Urinary bladder (tissue), 4 donors: Measurements from ENCODE around the gene RHOJ. TPM values are rescaled to one million over a fixed set of nuclear protein-coding genes. Genes with fewer than 3 reads are reported as not detected.
"Not testable (repeated sequence)": the region's sequence is repeated elsewhere in the genome, so short reads cannot be mapped to it uniquely, and the experiment has no call there.

ENCODE experiments used
- DNase-seq: peaks from one replicate; pipeline ENCODE4 v3.0.0-alpha.2; 2015; ENCODE audit errors: extremely low spot score
- H3K27ac ChIP-seq: one replicate; pipeline ENCODE4 v1.5.1; 2013; ENCODE audit warnings: low read depth, mild to moderate bottlenecking, moderate library complexity
- H3K36me3 ChIP-seq: one replicate; pipeline ENCODE4 v1.6.1; 2013; ENCODE audit warnings: mild to moderate bottlenecking, moderate library complexity; ENCODE audit not compliant: insufficient read depth
- H3K4me1 ChIP-seq: one replicate; pipeline ENCODE4 v1.6.1; 2013; ENCODE audit warnings: mild to moderate bottlenecking, moderate library complexity; ENCODE audit not compliant: insufficient read depth
- H3K4me3 ChIP-seq: one replicate; pipeline ENCODE4 v1.5.1; 2013; ENCODE audit warnings: low read depth, low read length
- WGBS: extraction: QIAGEN DNeasy Blood & Tissue Kit; methylation state at CpG from one replicate; pipeline ENCODE4 v1.1.7; 2013; 5-methylcytosine and 5-hydroxymethylcytosine counted together
- polyA plus RNA-seq: library from polyadenylated mRNA; stranded (reverse); fragments of 200-250 nt; gene quantifications from one replicate; pipeline ENCODE4 v1.2.3, GENCODE V29; 2013
- total RNA-seq: library from RNA; depleted of rRNA; stranded (reverse); fragments of >200 nt; gene quantifications from one replicate; pipeline ENCODE4 v1.2.3, GENCODE V29; 2014
- donor health status: healthy with polysubstance abuse.
- donor health status: healthy.

The RHOJ gene
- total RNA-seq (36.9 TPM), polyA plus RNA-seq (33.6 TPM)

DNA sequence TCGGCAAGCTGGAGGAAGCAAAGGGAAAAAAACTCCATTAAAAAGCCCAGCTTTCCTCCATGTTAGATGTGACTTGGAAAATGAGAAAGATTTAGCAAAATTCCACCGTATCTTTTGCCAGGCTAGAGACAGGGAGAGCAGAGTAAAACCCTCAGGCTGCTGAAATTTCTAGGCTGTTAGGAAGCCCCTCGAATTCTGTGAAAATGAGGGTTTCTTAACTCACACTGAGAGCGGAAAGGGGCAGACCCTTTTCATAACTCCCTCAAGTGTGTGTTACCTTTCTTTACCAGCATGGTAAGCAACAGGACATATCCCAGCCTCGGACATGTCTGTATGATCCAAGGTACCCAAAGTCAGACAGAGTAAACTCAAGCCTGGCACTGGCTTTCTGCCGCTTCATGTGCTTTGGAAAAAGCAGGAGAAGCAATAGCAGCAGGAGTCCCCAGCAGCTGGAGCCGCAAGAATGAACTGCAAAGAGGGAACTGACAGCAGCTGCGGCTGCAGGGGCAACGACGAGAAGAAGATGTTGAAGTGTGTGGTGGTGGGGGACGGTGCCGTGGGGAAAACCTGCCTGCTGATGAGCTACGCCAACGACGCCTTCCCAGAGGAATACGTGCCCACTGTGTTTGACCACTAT lies at the start of gene RHOJ:
RHOJ (plus strand) TSS at position 37 of the 637 bp plus-strand sequence; CDS start at position 464, 427 bp downstream.
- 6% methylated on average over 16 of the region's 16 CpGs for WGBS
- no peak for DNase-seq
- Histone ChIP-seq H3K27ac (peak within 1 kb of the TSS; percentile 81), H3K4me3 (peak within 1 kb of the TSS; percentile 48), H3K4me1 (no peaks in the 10 kb centered on the region), H3K36me3 (no peaks in the 10 kb centered on the region)

DNA sequence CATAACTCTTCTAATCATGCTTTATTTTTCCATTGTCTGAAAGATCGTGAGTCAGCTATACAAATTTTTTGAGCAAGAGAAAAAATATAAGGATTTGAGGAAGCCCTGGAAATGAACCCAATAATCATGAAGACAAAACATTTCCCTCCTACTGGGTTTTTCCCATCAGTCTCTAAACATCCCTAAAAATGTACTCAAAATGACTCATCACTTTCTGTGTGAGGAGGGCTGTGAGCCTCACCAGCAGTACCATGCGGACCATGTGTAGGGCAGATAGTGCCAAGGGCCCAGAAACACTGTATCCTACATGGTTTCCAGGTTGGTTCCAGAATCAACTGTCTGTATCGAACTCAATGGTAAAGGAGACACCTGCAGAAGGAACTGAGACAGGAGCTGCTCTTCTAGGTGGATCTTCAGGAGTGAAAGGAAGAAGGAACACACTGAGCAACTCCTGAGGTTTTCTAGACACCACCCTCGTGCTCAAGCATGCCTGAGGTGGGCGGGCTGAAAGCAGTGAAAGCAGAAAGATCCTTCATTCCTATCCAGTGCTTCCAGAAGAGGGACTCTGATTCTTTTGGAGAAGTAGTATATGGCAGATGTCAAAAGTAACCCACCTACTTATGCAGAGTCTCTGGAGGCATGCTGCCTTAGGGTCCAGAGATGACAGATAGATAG lies 48.6 kb upstream of the RHOJ start:
- H3K4me3 ChIP-seq, result no peak overlapping the region
- 52% methylated on average over 5 of the region's 5 CpGs for WGBS
- H3K36me3 ChIP-seq, result no peaks in the 10 kb centered on the region
- no peak for DNase-seq
- H3K4me1 ChIP-seq, result no peaks in the 10 kb centered on the region
- H3K27ac ChIP-seq, result no peak overlapping the region

DNA sequence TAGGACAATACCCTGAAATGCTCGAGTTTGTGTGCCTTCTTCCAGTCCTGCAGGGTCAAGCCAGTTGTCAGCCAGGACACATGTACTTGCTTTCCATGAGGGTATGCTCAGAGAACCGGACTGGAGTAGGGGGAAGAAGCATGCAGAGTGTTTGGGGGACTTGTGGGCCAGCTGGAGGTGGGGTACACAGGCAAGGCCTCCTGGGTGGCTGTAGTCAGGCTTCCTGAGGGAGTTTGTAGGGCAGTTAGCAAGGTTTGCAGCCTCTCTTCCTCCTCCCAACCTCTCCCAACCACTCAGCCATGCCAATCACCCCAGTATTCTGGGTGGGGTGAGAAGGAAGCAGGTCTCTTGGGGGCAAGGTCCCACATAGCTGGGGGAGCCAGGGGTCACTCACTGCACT lies 47.0 kb upstream of the RHOJ start:
- no peak overlapping the region for H3K27ac ChIP-seq
- no peak for DNase-seq
- no peaks in the 10 kb centered on the region for H3K4me1 ChIP-seq
- H3K4me3 ChIP-seq, result no peak overlapping the region
- no peaks in the 10 kb centered on the region for H3K36me3 ChIP-seq
- WGBS, result 78% methylated on average over 2 of the region's 2 CpGs

DNA sequence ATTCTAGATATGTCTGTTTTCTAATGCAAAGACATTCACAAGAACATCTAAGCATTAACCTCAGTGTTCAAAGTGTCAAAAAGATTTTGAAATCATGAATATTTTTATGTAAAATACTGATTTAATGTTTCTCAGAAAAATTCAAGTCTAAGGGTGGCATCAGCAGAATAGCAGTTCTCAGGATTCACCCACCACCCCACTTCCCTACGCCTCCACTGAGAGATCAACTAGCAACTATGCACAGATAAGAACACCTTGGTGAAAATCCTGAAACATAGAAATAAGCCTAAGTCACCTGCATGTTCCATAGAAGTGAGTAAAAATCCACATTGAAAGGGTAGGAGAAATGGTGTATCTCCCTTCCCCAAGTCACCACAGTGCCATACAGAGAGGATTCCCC lies 40.9 kb upstream of the RHOJ start:
- DNase-seq, result no peak
- 95% methylated on average over 1 of the region's 1 CpG for WGBS

DNA sequence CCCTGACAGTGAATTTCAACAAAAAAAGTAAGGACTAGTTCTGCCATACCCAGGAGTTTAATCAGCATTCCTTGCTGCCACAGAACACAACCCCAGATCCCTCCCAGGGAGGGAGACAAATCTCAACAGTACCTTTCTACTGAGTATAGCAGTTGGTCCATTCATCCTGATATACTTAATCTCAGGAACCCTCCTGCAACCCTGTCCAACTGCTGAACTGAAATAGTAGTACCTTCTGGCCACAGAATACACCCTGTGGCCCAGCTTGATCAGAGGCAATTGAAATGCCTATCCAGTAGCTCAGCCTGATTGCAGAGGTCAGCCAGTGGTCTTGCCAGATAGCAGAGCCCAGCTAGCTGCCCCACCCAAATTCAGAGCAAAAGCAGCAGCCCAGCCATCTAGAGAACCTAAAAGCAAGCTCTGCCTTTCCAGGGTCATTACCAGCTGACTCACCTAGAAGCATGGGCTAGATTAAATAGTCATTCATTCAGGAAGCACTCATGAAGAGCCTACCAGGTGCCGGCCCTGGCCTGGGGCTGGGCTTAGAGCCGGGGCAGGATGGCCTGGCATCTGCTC lies 40.0 kb upstream of the RHOJ start:
- Histone ChIP-seq H3K36me3 (no peaks in the 10 kb centered on the region), H3K27ac (no peak overlapping the region), H3K4me1 (no peaks in the 10 kb centered on the region), H3K4me3 (no peak overlapping the region)
- DNase-seq, result no peak
- 88% methylated on average over 2 of the region's 2 CpGs for WGBS

More for the DNA sequence above, 40.9 kb upstream of the RHOJ start:
- H3K4me1 ChIP-seq, result no peaks in the 10 kb centered on the region
- H3K27ac ChIP-seq, result no peak overlapping the region
- no peaks in the 10 kb centered on the region for H3K36me3 ChIP-seq
- no peak overlapping the region for H3K4me3 ChIP-seq

DNA sequence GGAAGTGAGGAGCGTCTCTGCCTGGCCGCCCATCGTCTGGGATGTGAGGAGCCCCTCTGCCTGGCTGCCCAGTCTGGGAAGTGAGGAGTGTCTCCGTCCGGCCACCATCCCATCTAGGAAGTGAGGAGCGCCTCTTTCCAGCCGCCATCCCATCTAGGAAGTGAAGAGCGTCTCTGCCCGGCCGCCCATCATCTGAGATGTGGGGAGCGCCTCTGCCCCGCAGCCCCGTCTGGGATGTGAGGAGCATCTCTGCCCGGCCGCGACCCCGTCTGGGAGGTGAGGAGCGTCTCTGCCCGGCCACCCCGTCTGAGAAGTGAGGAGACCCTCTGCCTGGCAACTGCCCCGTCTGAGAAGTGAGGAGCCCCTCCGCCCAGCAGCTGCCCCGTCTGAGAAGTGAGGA lies 39.0 kb upstream of the RHOJ start:
- not testable (repeated sequence) for H3K4me1 ChIP-seq, H3K4me3 ChIP-seq, H3K36me3 ChIP-seq, DNase-seq, H3K27ac ChIP-seq
- 96% methylated on average over 21 of the region's 23 CpGs for WGBS

DNA sequence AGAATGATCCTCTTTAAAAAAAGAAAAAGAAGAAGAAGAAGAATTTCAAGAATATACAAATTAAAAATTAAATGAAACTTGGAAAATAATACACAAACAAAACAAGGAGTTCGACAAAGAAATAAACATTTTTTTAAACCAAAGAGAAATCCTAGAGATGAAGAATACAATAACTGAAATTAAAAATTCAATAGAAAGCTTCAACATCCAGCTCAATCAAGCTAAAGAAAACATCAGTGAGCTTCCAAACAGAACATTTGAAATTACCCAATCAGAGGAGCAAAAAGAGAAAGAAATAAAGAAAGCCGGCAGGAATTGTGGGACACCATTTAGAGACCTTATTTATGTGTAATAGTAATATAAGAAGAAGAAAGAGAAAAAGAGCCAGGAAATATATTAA lies 37.2 kb upstream of the RHOJ start:
- no peaks in the 10 kb centered on the region for H3K36me3 ChIP-seq
- H3K4me1 ChIP-seq, result no peaks in the 10 kb centered on the region
- no peak overlapping the region for H3K27ac ChIP-seq
- no peak overlapping the region for H3K4me3 ChIP-seq
- 98% methylated on average over 2 of the region's 2 CpGs for WGBS
- no peak for DNase-seq

DNA sequence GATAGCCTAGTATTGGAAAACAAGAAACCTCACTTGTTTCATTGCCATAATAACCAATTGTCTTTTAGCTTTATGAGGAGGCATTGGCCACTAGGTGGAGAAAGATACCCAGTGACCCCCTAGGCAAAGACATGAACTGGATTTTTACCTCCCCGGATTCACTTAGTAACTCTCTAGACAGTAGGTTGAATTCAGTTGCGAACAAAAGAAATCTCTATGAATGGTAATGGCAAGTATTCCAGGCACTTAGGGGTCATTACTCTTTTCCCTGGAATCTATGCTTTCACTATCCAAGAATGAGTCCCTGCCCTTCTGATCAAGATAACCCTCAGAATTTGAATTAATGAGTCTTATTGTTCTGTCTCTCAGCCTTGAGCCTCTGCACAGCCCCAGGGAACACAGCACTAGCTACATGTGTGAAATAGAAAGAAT lies 29.5 kb upstream of the RHOJ start:
- H3K36me3 ChIP-seq, result no peaks in the 10 kb centered on the region
- peak; percentile 17 for DNase-seq
- 15% methylated on average over 2 of the region's 2 CpGs for WGBS
- H3K4me3 ChIP-seq, result no peak overlapping the region
- no peaks in the 10 kb centered on the region for H3K4me1 ChIP-seq
- no peak overlapping the region for H3K27ac ChIP-seq

DNA sequence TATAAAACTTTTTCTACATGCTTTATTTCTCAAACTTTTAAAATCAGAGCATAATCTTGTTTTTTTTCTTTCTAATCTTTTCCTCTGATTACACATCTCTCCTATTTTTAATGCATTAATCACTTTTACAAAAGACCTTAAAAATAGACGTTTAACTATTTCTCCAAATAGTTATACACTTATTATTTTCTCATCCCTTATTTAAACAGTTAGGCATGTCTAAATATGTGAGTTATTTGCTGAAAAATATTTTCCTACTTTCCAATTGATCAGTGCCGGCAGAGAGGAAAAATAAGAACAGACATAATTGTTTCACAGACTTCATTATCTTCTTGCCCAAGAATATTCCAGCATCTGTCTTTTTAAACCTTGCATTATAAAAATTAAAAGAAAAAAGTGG lies 28.7 kb upstream of the RHOJ start:
- Histone ChIP-seq H3K36me3 (no peaks in the 10 kb centered on the region), H3K27ac (no peak overlapping the region), H3K4me3 (no peak overlapping the region), H3K4me1 (no peaks in the 10 kb centered on the region)
- WGBS, result 57% methylated on average over 2 of the region's 2 CpGs
- DNase-seq, result no peak

DNA sequence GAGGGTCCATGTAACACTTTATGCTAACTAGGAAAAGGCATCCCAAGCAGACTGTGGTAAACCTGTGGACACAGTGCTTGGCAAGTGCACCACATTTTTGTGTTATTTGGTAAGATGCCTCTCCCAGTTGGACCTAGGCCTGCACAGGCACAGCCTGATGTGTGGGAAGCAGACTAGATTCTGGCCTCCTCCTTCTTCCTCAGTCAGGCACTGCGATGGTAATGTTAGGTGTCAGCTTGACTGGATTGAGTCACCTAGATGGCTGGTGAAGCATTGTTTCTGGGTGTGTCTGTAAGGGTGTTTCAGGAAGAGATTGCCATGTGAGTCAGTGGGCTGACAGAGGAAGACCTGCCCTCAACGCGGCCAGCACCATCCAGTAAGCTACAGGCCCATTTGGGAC lies 25.3 kb upstream of the RHOJ start:
- H3K4me1 ChIP-seq, result no peaks in the 10 kb centered on the region
- H3K4me3 ChIP-seq, result no peak overlapping the region
- no peak overlapping the region for H3K27ac ChIP-seq
- no peak for DNase-seq
- WGBS, result 85% methylated on average over 3 of the region's 3 CpGs
- H3K36me3 ChIP-seq, result no peaks in the 10 kb centered on the region

DNA sequence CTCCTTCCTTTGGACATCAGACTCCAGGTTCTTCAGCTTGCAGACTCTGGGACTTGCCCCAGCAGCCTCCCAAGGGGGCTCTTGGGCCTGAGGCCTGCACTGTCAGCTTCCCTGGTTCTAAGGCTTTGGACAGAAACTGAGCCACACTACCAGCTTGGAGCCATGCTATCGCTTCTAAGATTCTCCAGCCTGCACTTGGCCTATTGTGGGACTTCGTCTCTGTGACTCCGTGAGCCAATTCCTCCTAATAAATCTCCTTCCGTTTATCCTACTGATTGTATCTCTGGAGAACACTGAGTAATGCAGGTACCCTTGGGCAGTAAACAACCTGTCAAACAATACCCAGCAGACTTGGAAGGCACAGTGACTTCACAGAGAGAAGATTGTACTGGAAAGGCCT lies 24.9 kb upstream of the RHOJ start:
- H3K4me1 ChIP-seq, result no peaks in the 10 kb centered on the region
- H3K27ac ChIP-seq, result no peak overlapping the region
- 67% methylated on average over 4 of the region's 4 CpGs for WGBS
- no peak overlapping the region for H3K4me3 ChIP-seq
- H3K36me3 ChIP-seq, result no peaks in the 10 kb centered on the region
- DNase-seq, result no peak

DNA sequence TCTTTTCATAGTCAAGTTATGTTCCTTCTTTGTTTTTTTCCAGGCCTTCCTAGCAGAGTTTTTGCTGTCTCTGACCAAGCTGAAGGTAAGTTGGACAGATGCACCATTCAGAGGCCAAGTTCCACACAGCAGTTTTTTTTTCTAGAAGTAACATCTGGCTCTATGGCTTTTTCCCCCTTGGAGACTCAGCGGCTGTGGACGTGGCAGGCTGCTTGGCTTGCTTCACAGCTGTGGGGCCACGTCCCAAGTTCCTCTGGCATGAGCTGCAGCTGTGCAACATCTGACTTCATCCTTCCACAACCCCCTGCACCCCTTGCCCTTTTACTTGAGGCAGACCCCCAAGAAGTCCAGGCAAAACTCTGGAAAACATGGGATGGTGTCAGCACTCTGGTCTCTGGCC lies 24.2 kb upstream of the RHOJ start:
- no peak overlapping the region for H3K4me3 ChIP-seq
- H3K36me3 ChIP-seq, result no peaks in the 10 kb centered on the region
- 66% methylated on average over 3 of the region's 3 CpGs for WGBS
- no peak overlapping the region for H3K27ac ChIP-seq
- no peak for DNase-seq
- no peaks in the 10 kb centered on the region for H3K4me1 ChIP-seq

DNA sequence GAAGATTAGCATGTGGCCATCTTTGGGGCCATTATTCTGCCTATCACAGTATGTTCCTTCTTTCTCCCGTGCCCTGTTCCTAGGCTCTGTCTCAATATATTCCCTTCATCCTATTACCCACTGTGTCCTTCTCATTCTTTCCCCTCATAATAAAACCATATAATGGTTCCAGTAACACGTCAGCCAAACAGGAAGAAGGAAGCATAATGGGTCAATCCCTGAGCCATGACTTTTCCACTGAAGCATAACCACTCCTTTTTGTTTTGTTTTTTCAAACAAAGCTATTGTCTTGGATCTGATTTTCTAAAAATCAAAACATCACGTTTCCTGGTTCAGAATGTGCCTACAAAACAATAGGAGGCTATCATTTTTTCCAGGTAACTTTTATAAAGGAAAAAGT lies 21.3 kb upstream of the RHOJ start:
- H3K4me1 ChIP-seq, result no peaks in the 10 kb centered on the region
- no peaks in the 10 kb centered on the region for H3K36me3 ChIP-seq
- H3K4me3 ChIP-seq, result no peak overlapping the region
- 85% methylated on average over 3 of the region's 3 CpGs for WGBS
- DNase-seq, result no peak
- H3K27ac ChIP-seq, result no peak overlapping the region

DNA sequence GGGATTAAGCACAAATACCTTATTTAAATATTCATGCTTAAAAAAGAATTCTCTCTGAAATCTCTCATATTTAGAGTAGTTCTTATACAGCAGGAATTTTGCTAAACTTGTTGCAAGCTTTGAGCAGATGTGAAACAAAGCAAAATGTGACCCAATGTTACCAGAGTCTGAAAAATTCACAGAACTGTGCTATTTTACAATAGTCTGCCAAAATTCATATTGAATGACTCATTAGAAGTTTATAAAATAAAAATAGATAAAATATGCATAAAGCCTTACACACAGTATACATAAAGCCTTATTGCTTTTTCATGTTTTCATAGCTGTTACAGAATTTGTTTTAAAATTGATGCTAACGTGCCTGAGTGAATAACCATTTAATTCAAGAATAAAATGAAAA lies 17.8 kb upstream of the RHOJ start:
- WGBS, result 61% methylated on average over 1 of the region's 1 CpG
- no peaks in the 10 kb centered on the region for H3K36me3 ChIP-seq
- H3K27ac ChIP-seq, result no peak overlapping the region
- no peak for DNase-seq
- no peaks in the 10 kb centered on the region for H3K4me1 ChIP-seq
- no peak overlapping the region for H3K4me3 ChIP-seq
